ENCODE measurements around the gene PCK1. TPM values are rescaled to one million over a fixed set of nuclear protein-coding genes. Genes with fewer than 3 reads are reported as not detected.

Gene PCK1
- total and polyA plus RNA-seq, 4 donors: 8.9 to 532 (median 314) TPM

DNA sequence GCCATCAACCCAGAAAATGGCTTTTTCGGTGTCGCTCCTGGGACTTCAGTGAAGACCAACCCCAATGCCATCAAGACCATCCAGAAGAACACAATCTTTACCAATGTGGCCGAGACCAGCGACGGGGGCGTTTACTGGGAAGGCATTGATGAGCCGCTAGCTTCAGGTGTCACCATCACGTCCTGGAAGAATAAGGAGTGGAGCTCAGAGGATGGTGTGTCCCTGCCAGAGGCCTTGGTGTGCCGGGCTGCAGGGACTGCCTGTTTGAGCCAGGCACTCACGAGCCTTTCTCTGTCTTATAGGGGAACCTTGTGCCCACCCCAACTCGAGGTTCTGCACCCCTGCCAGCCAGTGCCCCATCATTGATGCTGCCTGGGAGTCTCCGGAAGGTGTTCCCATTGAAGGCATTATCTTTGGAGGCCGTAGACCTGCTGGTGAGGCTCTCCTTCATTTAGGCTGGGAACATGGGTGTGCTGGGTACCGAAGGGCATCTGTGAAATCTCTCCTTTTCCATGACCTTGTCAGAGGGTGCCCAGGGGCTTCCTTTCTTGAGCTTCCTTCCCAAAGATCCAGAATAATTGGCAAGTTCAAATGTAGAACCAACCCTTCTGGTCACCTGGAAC, 3.4 kb downstream of the PCK1 start:
- DNase-seq (ENCODE audit: low spot score): no peak
- TF ChIP-seq SP1 (IDR thresholded peaks at IDR 0.05) (peak; percentile 5), REST (IDR thresholded peaks at IDR 0.05) (no peak), TAF1 (conservative IDR thresholded peaks at IDR 0.05) (no peak), HNF4A (conservative IDR thresholded peaks at IDR 0.05) (no peak), FOXA1 (IDR thresholded peaks at IDR 0.05) (peak; percentile 7), EGR1 (IDR thresholded peaks at IDR 0.05; ENCODE audit: low read depth in 2 of 2) (peak in 1 of 2 donors; percentile 42), NR2F2 (IDR thresholded peaks at IDR 0.05) (no peak), YY1 (IDR thresholded peaks at IDR 0.05) (no peak), RAD21 (IDR thresholded peaks at IDR 0.05) (no peak), JUND (IDR thresholded peaks at IDR 0.05) (peak in 1 of 2 donors; percentile 32), FOXA2 (IDR thresholded peaks at IDR 0.05) (no peak)
- Histone ChIP-seq H3K4me1 (ENCODE audit: control insufficient read depth in 4 of 4, insufficient read depth in 4 of 4, low read length in 3 of 4) (peaks cover 4 to 46% (median 24%) of the 10 kb centered on the region in 4 donors), H3K27ac (ENCODE audit: low read depth in 1 of 2, low read length in 2 of 2) (peak overlapping the region; percentile 32 to 86), H3K9me3 (ENCODE audit: control insufficient read depth in 4 of 4, low read length in 3 of 4) (no peaks in the 10 kb centered on the region), H3K4me3 (ENCODE audit: low read depth in 1 of 3, low read length in 3 of 3) (peak overlapping the region in 1 of 3 donors; percentile 9), H3K9ac (ENCODE audit: low read depth in 1 of 2, low read length in 2 of 2) (peak overlapping the region; percentile 40 to 86), H3K27me3 (ENCODE audit: control insufficient read depth in 4 of 4, insufficient read depth in 4 of 4, low read length in 3 of 4) (no peaks in the 10 kb centered on the region), H3K36me3 (ENCODE audit: control insufficient read depth in 4 of 4, insufficient read depth in 3 of 4, low read depth in 1 of 4, low read length in 3 of 4) (peaks cover 0 to 5% (median 0%) of the 10 kb centered on the region in 4 donors)
- 86% methylated on average over 14 of the region's 14 CpGs for WGBS

GRCh38 chr20:57564951-57565642, 4.2 kb downstream of the PCK1 start:
- H3K27me3 ChIP-seq (ENCODE audit: control insufficient read depth in 4 of 4, insufficient read depth in 4 of 4, low read length in 3 of 4): no peaks in the 10 kb centered on the region
- 78% methylated on average over 11 of the region's 11 CpGs for WGBS
- peak overlapping the region in 1 of 2 donors; percentile 86 for H3K9ac ChIP-seq (ENCODE audit: low read depth in 1 of 2, low read length in 2 of 2)
- peaks cover 0 to 5% (median 0%) of the 10 kb centered on the region in 4 donors for H3K36me3 ChIP-seq (ENCODE audit: control insufficient read depth in 4 of 4, insufficient read depth in 3 of 4, low read depth in 1 of 4, low read length in 3 of 4)
- TF ChIP-seq EGR1 (IDR thresholded peaks at IDR 0.05; ENCODE audit: low read depth in 2 of 2) (peak in 1 of 2 donors; percentile 60), HNF4A (conservative IDR thresholded peaks at IDR 0.05) (no peak), FOXA2 (IDR thresholded peaks at IDR 0.05) (peak; percentile 59), JUND (IDR thresholded peaks at IDR 0.05) (peak in 1 of 2 donors; percentile 7), FOXA1 (IDR thresholded peaks at IDR 0.05) (peak; percentile 62), MAX (IDR thresholded peaks at IDR 0.05) (no peak), SP1 (IDR thresholded peaks at IDR 0.05) (no peak), YY1 (IDR thresholded peaks at IDR 0.05) (peak; percentile 65), REST (IDR thresholded peaks at IDR 0.05) (peak; percentile 15), RXRA (IDR thresholded peaks at IDR 0.05) (peak in 1 of 2 donors; percentile 3), ZBTB33 (IDR thresholded peaks at IDR 0.05) (peak; percentile 49)
- peak overlapping the region; percentile 32 to 86 for H3K27ac ChIP-seq (ENCODE audit: low read depth in 1 of 2, low read length in 2 of 2)
- H3K4me3 ChIP-seq (ENCODE audit: low read depth in 1 of 3, low read length in 3 of 3): peak overlapping the region in 1 of 3 donors; percentile 9
- H3K4me1 ChIP-seq (ENCODE audit: control insufficient read depth in 4 of 4, insufficient read depth in 4 of 4, low read length in 3 of 4): peaks cover 4 to 46% (median 22%) of the 10 kb centered on the region in 4 donors
- no peak for DNase-seq (ENCODE audit: low spot score)
- H3K9me3 ChIP-seq (ENCODE audit: control insufficient read depth in 4 of 4, low read length in 3 of 4): no peaks in the 10 kb centered on the region
